SIG-M5 treated with dmso at 0.1 percent for 504 hours (cell line): ENCODE results near the gene CHRNE.
A peak's percentile ranks its signal among the peaks of the same experiment; 100 is the strongest.

Experiments
- DNase-seq: peaks from one replicate; lab custom pipeline; 2025; ENCODE audit not compliant: unreplicated experiment; lab: John Stamatoyannopoulos, UW

Gene CHRNE

GRCh38 chr17:4903051-4903818 is at the start of gene CHRNE:
TSS of gene CHRNE (minus strand) at chr17:4903098. CDS start at chr17:4903063, 35 bp downstream.
- peak; percentile 49 for DNase-seq

DNA sequence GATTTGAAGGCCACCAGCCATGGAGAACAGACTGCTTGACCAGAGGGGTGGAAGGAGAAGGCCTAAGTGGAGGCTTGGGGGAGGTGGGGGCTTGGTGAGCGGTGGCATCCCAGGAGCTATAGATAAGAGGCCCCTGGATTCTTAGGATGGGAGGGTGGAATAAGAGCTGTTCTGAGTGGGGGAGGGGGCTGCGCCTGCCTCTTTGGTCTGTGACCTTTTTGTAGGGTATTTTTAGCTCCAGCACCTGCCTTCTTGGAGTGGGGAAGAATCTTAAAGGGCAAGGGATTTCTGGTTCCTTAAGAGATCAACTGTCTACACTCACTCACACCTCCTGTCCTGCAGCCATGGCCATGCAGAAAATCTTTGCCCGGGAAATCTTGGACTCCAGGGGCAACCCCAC is 48.6 kb upstream of the CHRNE start:
- DNase-seq = no peak

DNA sequence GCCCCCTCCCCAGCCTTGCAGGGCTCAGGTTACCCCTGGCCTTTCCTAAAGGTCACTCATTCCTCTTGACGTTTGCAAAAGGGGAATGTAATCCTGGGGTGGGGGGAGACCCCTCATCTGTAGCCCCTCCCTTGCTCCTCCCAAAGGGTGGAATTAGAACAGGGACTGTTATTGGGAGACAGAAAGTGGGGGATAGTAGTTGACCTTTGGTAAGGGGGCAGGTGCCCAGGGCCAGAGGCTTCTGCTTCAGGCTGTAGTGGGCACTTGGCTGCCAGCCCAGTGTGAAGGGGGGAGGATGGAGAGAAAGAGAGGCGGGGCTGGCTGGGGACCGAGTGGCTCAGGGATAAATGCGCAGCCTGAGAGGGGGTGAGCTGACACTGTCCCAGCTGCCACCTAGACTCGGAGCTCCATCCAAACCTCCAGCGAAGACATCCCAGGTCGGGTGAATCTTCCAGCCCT is 47.9 kb upstream of the CHRNE start, which contains the start of gene ENO3:
Gene ENO3 (plus strand): TSS at position 374 of the 459 bp plus-strand sequence. CDS start 711 bp downstream, outside the sequence.
- DNase-seq = no peak

DNA sequence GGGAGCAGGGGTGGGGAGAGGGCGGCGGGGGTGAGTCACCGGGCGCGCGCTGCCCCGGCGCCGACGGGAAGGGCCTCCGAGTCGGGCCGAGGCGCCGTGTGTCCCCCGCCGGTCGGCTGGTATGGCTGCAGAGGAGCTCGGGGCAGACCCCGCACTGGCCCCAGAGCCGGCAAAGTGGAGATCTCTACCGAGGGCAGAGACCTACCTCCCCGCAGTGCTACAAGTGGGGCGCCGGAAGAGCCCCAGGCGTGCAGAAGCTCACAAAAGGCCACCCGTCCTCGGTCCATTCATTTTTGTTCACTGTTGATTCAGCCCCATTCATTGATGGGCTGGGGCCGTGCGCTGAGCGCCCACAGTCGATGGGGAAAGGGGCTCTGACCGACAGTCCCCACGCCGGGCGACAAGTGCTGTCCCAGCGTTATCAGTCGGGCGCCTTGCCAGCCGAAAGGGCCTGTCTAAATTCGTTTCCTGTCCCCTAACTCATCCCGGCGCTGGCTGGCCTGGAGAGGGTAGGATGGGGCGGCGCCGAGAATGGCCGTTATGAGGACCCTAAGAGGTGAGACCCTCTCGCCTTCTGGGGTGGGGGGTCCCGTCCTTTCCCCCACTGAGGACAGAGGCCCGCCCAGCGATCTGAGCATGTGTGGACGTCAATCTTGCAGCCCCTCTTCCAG is 47.3 kb upstream of the CHRNE start:
- peak; percentile 34 for DNase-seq

- peak; percentile 70 for DNase-seq
These were observed 46.6 kb upstream of the CHRNE start for GRCh38 chr17:4949321-4950074.

DNA sequence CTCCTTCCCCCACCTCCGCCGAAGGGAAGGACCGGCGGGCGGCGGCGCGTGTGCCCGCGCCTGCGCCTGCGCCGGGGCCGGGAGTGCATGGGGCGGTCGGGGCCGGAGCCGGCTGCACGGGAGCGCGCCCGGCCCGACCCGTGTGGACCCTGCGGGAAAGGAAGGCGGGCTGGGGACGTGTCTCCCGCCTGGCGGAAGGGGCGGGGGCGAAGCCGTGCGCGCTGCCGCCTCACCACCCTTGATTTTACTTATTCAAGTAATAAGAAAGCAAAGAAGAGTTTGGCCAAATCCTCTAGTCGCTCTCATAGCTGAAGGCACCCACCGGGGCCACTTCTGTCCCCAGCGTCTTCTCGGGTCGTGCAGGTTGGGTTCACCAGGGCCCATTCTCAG is 46.0 kb upstream of the CHRNE start:
- peak; percentile 84 for DNase-seq

DNA sequence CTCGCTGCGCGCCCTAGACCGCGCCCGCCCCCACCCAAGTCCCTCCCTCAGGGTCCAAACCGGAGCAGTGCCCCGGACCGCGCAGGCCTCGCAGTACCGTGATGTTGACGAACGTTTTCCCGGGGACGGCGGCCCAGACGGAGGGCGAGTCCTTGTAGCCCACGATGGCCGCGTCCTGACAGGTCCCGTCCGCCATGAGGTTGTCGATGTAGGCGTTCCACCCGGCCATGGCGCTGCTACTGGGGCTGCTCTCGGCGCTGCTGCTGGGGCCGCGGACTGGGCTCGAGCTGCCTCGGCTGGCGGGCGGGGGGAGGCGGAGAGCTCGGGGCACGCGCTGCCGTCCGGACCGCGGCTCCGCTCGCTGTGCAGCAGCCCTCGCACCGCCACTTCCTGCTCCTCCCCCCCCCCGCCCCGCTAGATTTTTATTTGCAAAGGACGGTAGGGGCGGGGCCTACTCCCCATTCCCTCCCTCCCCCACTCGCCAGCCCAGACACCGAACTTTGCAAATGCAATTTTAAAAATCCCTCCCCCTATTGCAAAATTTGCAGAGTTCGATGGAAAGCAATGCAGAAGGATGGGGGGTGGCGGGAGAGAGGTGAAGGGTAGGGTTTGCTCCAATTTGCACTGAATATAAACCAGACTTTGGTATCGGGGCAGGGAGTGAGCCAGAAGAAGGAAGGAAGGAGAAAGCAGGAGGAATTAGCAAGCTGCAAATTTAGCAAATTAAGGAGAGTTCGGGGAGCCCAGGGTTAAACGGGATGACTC is 45.5 kb upstream of the CHRNE start, which contains the start of gene PFN1:
Gene PFN1 (minus strand): TSS at position 365 of the 765 bp plus-strand sequence. CDS start 136 bp downstream, at position 229.
- DNase-seq = peak; percentile 93

DNA sequence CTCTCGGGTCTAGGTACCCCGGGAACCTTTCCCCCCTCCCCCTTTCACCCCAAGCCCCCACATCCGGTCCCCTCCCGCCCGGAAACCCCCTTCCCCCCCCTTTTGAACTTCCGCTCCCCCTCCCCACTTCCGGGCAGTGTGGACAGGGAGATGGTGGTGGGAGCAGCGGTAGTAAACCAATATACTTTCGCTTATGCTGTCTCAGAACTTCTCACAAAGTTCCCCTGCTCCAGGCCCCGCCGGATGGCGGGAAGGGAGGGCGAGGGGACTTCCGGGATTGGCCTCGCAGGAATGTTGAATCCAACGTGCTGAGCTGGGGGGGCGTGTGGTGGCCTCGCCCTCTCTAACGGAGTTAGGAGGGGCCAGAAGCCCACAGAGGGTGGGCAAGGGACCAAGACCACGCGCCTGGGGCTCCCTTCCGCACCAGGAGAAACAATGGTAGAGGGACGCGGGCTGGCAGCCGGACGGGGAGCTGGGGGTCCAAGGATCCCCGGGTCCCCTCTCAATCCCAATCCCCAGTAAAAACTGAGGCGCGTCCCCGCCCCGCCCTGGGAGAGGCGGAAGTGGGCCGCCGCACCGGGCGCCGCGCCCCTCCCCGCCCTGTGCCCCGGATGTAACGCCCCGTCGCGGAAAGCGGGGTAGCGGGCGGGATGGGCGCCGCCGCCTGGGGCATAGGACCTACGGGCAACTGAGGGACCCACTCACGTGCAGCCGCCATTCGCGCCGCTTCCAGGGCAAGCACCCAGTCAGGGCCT is 44.7 kb upstream of the CHRNE start:
- peak; percentile 57 for DNase-seq

- DNase-seq = peak; percentile 59
These were observed 44.1 kb upstream of the CHRNE start for GRCh38 chr17:4947010-4947410.

- DNase-seq = no peak
These were observed 43.5 kb upstream of the CHRNE start for GRCh38 chr17:4946312-4946976.

DNA sequence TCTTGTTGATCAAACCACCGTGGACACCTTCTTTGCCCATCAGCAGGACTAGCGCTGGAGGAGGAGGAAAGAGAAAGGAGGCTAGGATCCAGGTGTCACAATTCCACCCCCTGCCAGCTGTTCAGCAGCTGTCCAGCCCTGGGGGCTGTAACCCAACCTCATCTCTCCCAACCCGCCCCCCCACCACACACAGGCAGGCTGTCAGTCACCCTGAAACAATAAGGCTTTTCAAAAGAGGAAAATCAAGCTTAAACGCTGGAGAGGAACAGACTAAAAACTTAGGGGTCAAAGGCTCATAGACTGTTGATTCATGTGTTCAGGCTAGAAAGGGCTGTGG is 43.0 kb upstream of the CHRNE start:
- DNase-seq = no peak

- peak; percentile 76 for DNase-seq
These were observed 42.5 kb upstream of the CHRNE start for GRCh38 chr17:4945176-4945943.

GRCh38 chr17:4944554-4945175 is 41.8 kb upstream of the CHRNE start:
- DNase-seq = no peak

GRCh38 chr17:4944163-4944553 is 41.3 kb upstream of the CHRNE start:
- peak; percentile 79 for DNase-seq

DNA sequence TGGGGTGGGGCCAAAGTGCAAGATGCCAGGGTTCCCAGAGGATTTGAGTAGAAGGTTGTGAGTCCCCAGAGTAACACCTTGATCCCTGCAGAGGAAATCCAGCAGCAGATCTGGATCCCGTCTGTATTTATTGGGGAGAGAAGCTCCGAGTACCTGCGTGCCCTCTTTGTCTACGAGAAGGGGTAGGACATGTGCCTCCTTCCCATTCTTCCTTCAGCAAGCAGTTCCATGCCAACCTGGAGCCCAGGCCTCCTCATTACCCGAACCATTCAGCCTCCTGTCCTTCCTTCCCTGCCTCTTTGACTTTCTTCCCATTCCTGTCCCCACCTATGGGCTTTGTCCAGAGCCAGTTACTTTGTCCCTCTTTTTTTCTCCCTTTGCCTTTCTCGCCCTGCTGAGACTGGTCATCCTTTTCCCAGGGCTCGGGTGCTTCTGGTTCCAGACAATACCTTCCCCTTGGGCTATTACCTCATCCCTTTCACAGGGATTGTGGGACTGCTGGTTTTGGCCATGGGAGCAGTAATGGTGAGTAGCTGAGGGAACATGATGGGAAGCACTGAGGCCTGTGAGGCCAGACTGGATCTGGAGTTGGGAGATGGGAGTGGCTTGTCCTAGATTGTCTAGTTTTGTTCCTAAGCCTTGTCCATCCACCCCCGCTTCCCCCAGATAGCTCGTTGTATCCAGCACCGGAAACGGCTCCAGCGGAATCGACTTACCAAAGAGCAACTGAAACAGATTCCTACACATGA is 40.0 kb upstream of the CHRNE start:
- DNase-seq = no peak

DNA sequence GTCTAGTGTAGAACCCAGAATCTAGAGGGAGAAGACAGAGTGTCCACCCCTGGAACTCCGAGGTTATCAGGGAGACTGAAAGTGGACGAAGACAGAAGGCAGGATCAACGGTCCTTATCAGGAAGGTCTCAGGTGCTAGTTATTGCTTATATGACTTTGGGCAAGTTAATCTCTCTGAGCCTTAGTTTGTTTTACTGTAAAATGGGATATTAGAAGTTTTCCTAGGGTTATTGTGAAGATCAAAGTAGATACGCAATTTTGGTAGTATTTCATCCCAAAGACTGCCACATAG is 38.4 kb upstream of the CHRNE start:
- no peak for DNase-seq

- DNase-seq = no peak
These were observed 37.8 kb upstream of the CHRNE start for GRCh38 chr17:4940555-4941318.
